Erythroblast (primary cell): Measurements from ENCODE around the gene ING2.

Experiments
- GATA1 ChIP-seq: IDR thresholded peaks from 2 replicates; pipeline ENCODE4 v1.6.1; 2011; ENCODE audit warnings: low read depth, mild to moderate bottlenecking, control low read depth, low read length, moderate library complexity
- POLR2A ChIP-seq: IDR thresholded peaks from 2 replicates; pipeline ENCODE4 v1.6.1; 2011; ENCODE audit warnings: mild to moderate bottlenecking, low read length

- TF ChIP-seq POLR2A (no peak), GATA1 (no peak)
Measured at GRCh38 chr4:183478123-183478522, 26.7 kb upstream of the ING2 start.
